Hippocampal formation (tissue), 2 donors: ENCODE data around the gene STK17A.
A peak's percentile ranks its signal among the peaks of the same experiment; 100 is the strongest.
"Not testable (repeated sequence)": the region's sequence is repeated elsewhere in the genome, so short reads cannot be mapped to it uniquely, and the experiment has no call there.

ENCODE experiments used
- DNase-seq, 2 donors: peaks; one replicate each; lab custom pipeline; 2025; lab: John Stamatoyannopoulos, UW

STK17A gene

DNA sequence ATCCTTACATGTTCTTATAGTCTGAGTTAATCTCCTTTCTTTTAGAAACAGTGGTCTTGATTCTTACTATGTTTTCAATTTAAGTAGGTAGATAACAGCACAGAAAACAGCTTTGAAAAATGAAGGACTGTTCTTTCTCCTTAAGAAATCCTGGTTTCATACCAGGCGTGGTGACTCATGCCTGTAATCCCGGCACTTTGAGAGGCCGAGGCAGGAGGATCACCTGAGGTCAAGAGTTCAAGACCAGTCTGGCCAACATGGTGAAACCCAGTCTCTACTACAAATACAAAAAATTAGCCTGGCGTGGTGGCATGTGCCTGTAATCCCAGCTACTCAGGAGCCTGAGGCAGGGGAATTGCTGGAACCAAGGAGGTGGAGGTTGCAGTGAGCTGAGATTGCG is 13.5 kb downstream of the STK17A start:
- not testable (repeated sequence) for DNase-seq

- DNase-seq, result no peak
These were observed 17.1 kb downstream of the STK17A start for GRCh38 chr7:43600056-43600455.

DNA sequence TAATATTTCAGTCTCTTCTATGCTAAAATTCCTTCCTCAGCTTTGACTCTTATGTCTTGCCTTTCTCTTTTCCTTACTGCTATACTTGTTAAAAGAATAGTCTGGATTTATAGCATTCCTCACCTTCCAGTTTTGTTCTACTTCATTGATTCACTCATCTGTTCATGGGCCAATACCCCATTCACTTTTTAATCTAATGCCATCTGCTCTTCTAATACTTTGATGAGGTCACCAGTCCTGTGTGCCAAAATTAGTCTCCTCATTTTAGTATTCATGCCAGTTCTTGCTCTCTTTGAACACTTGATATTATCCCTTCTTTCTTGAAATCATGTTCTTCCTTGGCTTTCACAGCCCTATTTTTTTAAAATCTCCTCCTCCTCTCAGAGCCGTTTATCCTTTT is 19.3 kb downstream of the STK17A start:
- DNase-seq, result no peak

- DNase-seq, result no peak
These were observed 21.3 kb downstream of the STK17A start for GRCh38 chr7:43604251-43604650.

DNA sequence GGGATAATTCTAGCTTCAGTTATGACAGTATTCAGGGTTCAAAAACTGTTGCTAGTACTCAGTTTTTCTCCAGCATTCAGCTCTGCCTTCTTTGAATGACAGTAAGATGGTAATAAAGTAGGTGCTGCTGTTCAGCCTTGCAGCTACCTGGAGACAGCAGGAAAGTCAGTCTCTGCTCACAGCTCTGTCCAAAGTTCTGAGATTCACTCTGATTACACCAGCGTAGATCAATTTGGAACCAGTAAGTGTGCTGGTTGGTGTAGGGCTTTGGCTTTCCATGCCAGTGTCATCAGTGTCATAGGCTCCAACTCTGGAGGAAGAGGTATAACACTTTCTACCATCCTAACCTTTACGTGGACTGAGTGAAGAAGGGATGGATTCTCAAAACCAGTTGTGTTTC is 26.2 kb downstream of the STK17A start:
- DNase-seq, result no peak

GRCh38 chr7:43612128-43612527 is 29.2 kb downstream of the STK17A start:
- no peak for DNase-seq

DNA sequence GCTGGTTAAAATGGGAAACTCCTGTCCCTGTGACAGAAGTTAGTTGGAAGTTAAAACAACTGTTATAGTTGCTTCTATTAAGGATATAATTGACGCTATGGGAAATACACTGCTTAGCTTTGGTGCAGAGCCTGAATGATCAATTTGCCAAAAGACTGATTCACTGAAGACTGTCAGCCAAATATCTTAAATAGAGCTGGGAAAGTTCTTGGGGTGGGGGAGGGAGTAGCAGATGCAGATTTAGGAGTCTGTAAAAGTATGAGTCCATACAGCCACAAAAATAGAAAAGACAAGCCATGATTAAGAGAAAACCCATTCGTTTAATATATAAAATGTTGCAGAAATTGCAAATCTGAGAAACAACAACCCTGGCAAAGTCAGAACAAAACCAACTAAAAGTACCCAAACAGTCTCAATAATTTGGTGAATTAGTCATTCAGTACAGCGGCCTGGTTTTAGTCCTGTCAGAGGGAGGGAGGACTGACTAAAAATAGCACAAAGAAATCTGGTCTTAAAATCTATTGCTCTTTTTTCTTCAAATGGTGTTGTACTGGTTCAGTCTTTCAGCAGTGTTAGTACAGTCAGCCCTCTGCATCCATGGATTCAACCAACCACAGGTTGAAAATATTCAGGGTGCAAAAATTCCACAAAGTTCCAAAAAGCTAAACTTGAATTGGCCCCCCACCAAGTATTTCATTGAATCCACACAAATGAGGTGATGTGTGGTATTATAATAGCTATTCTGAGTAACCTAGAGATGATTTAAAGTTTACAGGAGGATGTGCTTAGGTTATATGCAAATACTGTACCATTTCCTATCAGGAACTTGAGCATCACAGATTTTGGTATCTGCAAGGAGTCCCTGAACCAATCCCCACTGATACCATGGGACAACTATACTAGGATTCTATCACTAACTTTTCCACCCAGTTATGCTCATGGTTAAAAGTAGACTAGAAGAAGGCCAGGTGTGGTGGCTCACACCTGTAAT is 30.0 kb downstream of the STK17A start:
- DNase-seq, result peak in 1 of 2 donors; percentile 53

GRCh38 chr7:43615558-43616145 is 32.7 kb downstream of the STK17A start:
- DNase-seq, result no peak

DNA sequence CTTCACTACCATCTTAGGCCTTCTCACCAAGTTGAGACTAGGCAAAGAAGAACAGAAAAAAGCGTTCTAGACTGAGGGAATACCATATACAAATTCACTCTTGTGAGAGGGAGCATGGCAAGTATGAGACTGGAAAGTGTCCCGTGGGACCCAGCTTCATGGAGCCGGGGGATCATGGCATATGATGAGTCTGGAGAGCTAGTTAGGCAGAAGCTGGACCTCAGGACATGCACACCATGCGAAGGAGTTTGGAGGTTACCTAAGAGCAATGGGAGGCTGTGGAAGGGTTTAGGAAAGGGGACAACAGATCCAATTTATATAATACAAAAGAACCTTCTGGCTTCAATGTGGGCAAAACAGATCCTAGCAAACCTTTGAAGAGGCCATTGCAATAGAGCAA is 34.1 kb downstream of the STK17A start:
- DNase-seq, result no peak

- no peak for DNase-seq
These were observed 35.2 kb downstream of the STK17A start for GRCh38 chr7:43618073-43618472.

- DNase-seq, result no peak
These were observed 36.5 kb downstream of the STK17A start for GRCh38 chr7:43619213-43620012.

- no peak for DNase-seq
These were observed 39.0 kb downstream of the STK17A start for GRCh38 chr7:43621729-43622448.

- no peak for DNase-seq
These were observed 41.2 kb downstream of the STK17A start for GRCh38 chr7:43624156-43624555.

GRCh38 chr7:43625453-43625852 is 42.5 kb downstream of the STK17A start:
- DNase-seq, result no peak

GRCh38 chr7:43625980-43626379 is 43.1 kb downstream of the STK17A start:
- DNase-seq, result no peak

DNA sequence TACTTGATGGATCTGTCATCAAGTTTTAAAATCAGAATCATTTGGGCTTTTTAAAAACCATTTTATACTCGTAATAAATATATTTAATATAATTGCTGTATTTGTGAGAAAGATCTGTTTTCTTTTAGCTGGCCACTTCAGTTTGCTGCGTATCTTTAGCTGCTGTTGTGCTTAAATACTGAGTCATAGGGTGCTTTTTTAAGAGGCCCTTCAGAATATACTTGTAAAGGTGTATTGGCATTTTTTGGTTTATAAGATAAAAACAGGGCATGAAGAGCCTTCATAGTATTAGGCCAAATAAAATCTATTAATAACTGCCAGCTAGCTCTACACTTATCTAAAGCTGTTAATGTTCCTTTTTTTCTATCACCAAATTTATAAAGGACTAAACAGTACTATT is 43.8 kb downstream of the STK17A start:
- DNase-seq, result no peak

DNA sequence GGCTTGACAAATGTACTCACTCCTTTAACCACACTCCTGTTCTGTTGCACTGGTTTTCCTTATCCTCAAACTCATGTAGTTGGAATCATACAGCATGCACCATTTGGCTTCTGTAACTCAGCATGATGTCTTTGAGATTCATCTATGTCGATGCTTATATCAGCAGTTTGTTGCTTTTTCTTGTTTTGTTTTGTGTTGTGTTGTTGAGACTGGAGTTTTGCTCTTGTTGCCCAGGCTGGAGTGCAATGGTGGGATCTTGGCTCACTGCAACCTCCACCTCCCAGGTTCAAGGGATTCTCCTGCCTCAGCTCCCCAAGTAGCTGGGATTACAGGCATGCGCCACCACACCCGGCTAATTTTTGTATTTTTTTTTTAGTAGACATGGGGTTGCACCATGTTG is 44.9 kb downstream of the STK17A start:
- not testable (repeated sequence) for DNase-seq

DNA sequence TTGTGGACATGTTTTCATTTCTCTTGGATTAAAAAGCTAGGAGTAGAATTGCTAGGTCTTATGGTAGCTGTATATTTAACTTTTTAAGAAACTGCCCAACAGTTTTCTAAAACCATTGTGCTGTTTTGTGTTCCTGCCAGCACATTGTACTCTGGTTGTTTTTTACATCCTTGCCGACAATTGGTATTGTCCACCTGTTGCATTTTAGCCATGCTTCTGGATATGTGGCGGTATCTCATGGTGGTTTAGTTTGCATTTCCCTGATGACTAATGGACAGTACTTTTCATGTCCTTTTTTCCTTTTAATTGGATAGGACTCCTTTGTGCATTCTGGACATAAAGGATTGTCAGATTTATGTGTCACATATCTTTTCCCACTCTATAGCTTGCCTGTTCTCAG is 45.5 kb downstream of the STK17A start:
- no peak for DNase-seq

DNA sequence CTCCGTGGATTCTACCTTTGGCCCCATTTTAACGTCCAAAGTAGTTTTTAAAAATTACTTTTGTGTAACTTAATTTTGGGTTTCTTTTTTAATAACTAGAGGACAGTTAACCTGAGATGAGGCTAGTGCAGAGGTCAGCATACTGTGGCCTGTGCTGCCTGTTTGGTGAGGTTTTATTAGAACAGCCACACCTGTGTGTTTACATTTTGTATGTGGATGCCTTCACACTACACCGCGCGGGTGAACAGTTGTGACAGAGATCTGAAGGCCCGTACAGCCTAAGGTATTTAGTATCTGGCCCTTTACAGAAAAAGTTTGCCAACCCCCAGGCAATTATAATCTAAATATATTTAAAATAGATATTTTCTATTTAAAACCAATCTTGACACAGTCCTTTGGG is 46.9 kb downstream of the STK17A start:
- no peak for DNase-seq

- no peak for DNase-seq
These were observed 47.6 kb downstream of the STK17A start for GRCh38 chr7:43630482-43630881.

GRCh38 chr7:43631559-43631958 is 48.7 kb downstream of the STK17A start:
- no peak for DNase-seq

DNA sequence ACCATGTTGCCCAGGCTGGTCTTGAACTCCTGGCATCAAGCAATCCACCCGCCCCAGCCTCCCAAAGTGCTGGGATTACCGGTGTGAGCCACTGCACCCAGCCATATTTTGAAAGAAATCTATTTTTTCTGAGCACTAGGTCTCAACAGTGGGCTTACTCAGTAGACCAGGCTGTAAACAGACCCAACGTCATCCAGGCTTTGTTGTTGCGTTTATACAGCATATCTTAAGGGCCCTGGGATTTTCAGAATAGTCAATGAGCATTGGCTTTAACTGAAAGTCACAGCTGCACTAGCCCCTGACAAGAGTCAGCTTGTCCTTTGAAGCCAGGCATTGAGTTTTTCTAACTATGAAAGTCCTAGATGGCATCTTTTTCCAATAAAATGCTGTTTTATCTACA is 49.8 kb downstream of the STK17A start:
- no peak for DNase-seq
